ENCODE measurements around the gene ZNF282.
"Not testable (repeated sequence)": the region's sequence is repeated elsewhere in the genome, so short reads cannot be mapped to it uniquely, and the experiment has no call there.

The ZNF282 gene

GRCh38 chr7:149214020-149214720 is 18.8 kb downstream of the ZNF282 start:
- H3K27ac ChIP-seq (ENCODE audit: low read length), result no peak overlapping the region
- peaks cover 6% of the 10 kb centered on the region for H3K4me1 ChIP-seq (ENCODE audit: control insufficient read depth, low read depth, low read length)
- no peak overlapping the region for H3K9ac ChIP-seq (ENCODE audit: low read length)
- no peak overlapping the region for H3K4me3 ChIP-seq (ENCODE audit: low read length)
- H3K27me3 ChIP-seq (ENCODE audit: control insufficient read depth, insufficient read depth, low read length), result no peaks in the 10 kb centered on the region
- peaks cover 80% of the 10 kb centered on the region for H3K36me3 ChIP-seq (ENCODE audit: control insufficient read depth, low read depth, low read length)
- H3K9me3 ChIP-seq (ENCODE audit: control insufficient read depth, low read depth, low read length), result no peaks in the 10 kb centered on the region

GRCh38 chr7:149216402-149216801 is 21.1 kb downstream of the ZNF282 start:
- Histone ChIP-seq H3K4me3 (ENCODE audit: low read length) (no peak overlapping the region), H3K9me3 (ENCODE audit: control insufficient read depth, low read depth, low read length) (no peaks in the 10 kb centered on the region), H3K9ac (ENCODE audit: low read length) (no peak overlapping the region), H3K27me3 (ENCODE audit: control insufficient read depth, insufficient read depth, low read length) (no peaks in the 10 kb centered on the region), H3K27ac (ENCODE audit: low read length) (no peak overlapping the region), H3K4me1 (ENCODE audit: control insufficient read depth, low read depth, low read length) (no peaks in the 10 kb centered on the region), H3K36me3 (ENCODE audit: control insufficient read depth, low read depth, low read length) (peaks cover 64% of the 10 kb centered on the region)

GRCh38 chr7:149217570-149217969 is 22.2 kb downstream of the ZNF282 start:
- H3K27me3 ChIP-seq (ENCODE audit: control insufficient read depth, insufficient read depth, low read length), result no peaks in the 10 kb centered on the region
- H3K36me3 ChIP-seq (ENCODE audit: control insufficient read depth, low read depth, low read length), result peaks cover 56% of the 10 kb centered on the region
- no peaks in the 10 kb centered on the region for H3K4me1 ChIP-seq (ENCODE audit: control insufficient read depth, low read depth, low read length)
- no peaks in the 10 kb centered on the region for H3K9me3 ChIP-seq (ENCODE audit: control insufficient read depth, low read depth, low read length)
- no peak overlapping the region for H3K9ac ChIP-seq (ENCODE audit: low read length)
- H3K27ac ChIP-seq (ENCODE audit: low read length), result no peak overlapping the region
- no peak overlapping the region for H3K4me3 ChIP-seq (ENCODE audit: low read length)

GRCh38 chr7:149218469-149219420 is 23.4 kb downstream of the ZNF282 start:
- Histone ChIP-seq H3K9me3 (ENCODE audit: control insufficient read depth, low read depth, low read length) (no peaks in the 10 kb centered on the region), H3K4me1 (ENCODE audit: control insufficient read depth, low read depth, low read length) (no peaks in the 10 kb centered on the region), H3K36me3 (ENCODE audit: control insufficient read depth, low read depth, low read length) (peaks cover 44% of the 10 kb centered on the region), H3K4me3 (ENCODE audit: low read length) (no peak overlapping the region), H3K27ac (ENCODE audit: low read length) (no peak overlapping the region), H3K27me3 (ENCODE audit: control insufficient read depth, insufficient read depth, low read length) (no peaks in the 10 kb centered on the region), H3K9ac (ENCODE audit: low read length) (no peak overlapping the region)

GRCh38 chr7:149220534-149220933 is 25.2 kb downstream of the ZNF282 start:
- peaks cover 38% of the 10 kb centered on the region for H3K36me3 ChIP-seq (ENCODE audit: control insufficient read depth, low read depth, low read length)

GRCh38 chr7:149223176-149223575 is 27.8 kb downstream of the ZNF282 start:
- Histone ChIP-seq H3K9ac (ENCODE audit: low read length) (no peak overlapping the region), H3K4me3 (ENCODE audit: low read length) (no peak overlapping the region), H3K36me3 (ENCODE audit: control insufficient read depth, low read depth, low read length) (peaks cover 24% of the 10 kb centered on the region), H3K27ac (ENCODE audit: low read length) (no peak overlapping the region), H3K27me3 (ENCODE audit: control insufficient read depth, insufficient read depth, low read length) (no peaks in the 10 kb centered on the region), H3K4me1 (ENCODE audit: control insufficient read depth, low read depth, low read length) (no peaks in the 10 kb centered on the region), H3K9me3 (ENCODE audit: control insufficient read depth, low read depth, low read length) (no peaks in the 10 kb centered on the region)

More at GRCh38 chr7:149220534-149220933, 25.2 kb downstream of the ZNF282 start:
- Histone ChIP-seq H3K27ac (ENCODE audit: low read length) (no peak overlapping the region), H3K9me3 (ENCODE audit: control insufficient read depth, low read depth, low read length) (no peaks in the 10 kb centered on the region), H3K9ac (ENCODE audit: low read length) (no peak overlapping the region), H3K4me3 (ENCODE audit: low read length) (no peak overlapping the region), H3K4me1 (ENCODE audit: control insufficient read depth, low read depth, low read length) (no peaks in the 10 kb centered on the region), H3K27me3 (ENCODE audit: control insufficient read depth, insufficient read depth, low read length) (no peaks in the 10 kb centered on the region)

GRCh38 chr7:149223761-149224160 is 28.4 kb downstream of the ZNF282 start:
- peaks cover 18% of the 10 kb centered on the region for H3K36me3 ChIP-seq (ENCODE audit: control insufficient read depth, low read depth, low read length)
- H3K27ac ChIP-seq (ENCODE audit: low read length), result no peak overlapping the region
- H3K4me3 ChIP-seq (ENCODE audit: low read length), result no peak overlapping the region
- no peaks in the 10 kb centered on the region for H3K9me3 ChIP-seq (ENCODE audit: control insufficient read depth, low read depth, low read length)
- no peaks in the 10 kb centered on the region for H3K27me3 ChIP-seq (ENCODE audit: control insufficient read depth, insufficient read depth, low read length)
- no peaks in the 10 kb centered on the region for H3K4me1 ChIP-seq (ENCODE audit: control insufficient read depth, low read depth, low read length)
- H3K9ac ChIP-seq (ENCODE audit: low read length), result no peak overlapping the region

GRCh38 chr7:149224352-149224751 is 29.0 kb downstream of the ZNF282 start:
- H3K9me3 ChIP-seq (ENCODE audit: control insufficient read depth, low read depth, low read length), result no peaks in the 10 kb centered on the region
- H3K36me3 ChIP-seq (ENCODE audit: control insufficient read depth, low read depth, low read length), result peaks cover 17% of the 10 kb centered on the region
- no peaks in the 10 kb centered on the region for H3K4me1 ChIP-seq (ENCODE audit: control insufficient read depth, low read depth, low read length)
- H3K4me3 ChIP-seq (ENCODE audit: low read length), result no peak overlapping the region
- no peak overlapping the region for H3K9ac ChIP-seq (ENCODE audit: low read length)
- no peak overlapping the region for H3K27ac ChIP-seq (ENCODE audit: low read length)
- no peaks in the 10 kb centered on the region for H3K27me3 ChIP-seq (ENCODE audit: control insufficient read depth, insufficient read depth, low read length)

- Histone ChIP-seq H3K27me3 (ENCODE audit: control insufficient read depth, insufficient read depth, low read length) (no peaks in the 10 kb centered on the region), H3K9me3 (ENCODE audit: control insufficient read depth, low read depth, low read length) (no peaks in the 10 kb centered on the region), H3K27ac (ENCODE audit: low read length) (no peak overlapping the region), H3K9ac (ENCODE audit: low read length) (no peak overlapping the region), H3K4me3 (ENCODE audit: low read length) (no peak overlapping the region), H3K4me1 (ENCODE audit: control insufficient read depth, low read depth, low read length) (no peaks in the 10 kb centered on the region), H3K36me3 (ENCODE audit: control insufficient read depth, low read depth, low read length) (peaks cover 17% of the 10 kb centered on the region)
Observed at GRCh38 chr7:149225106-149225505, 29.8 kb downstream of the ZNF282 start.

GRCh38 chr7:149225656-149226055 is 30.3 kb downstream of the ZNF282 start:
- no peaks in the 10 kb centered on the region for H3K4me1 ChIP-seq (ENCODE audit: control insufficient read depth, low read depth, low read length)
- H3K36me3 ChIP-seq (ENCODE audit: control insufficient read depth, low read depth, low read length), result peaks cover 14% of the 10 kb centered on the region
- no peak overlapping the region for H3K9ac ChIP-seq (ENCODE audit: low read length)
- H3K27me3 ChIP-seq (ENCODE audit: control insufficient read depth, insufficient read depth, low read length), result no peaks in the 10 kb centered on the region
- H3K4me3 ChIP-seq (ENCODE audit: low read length), result no peak overlapping the region
- H3K9me3 ChIP-seq (ENCODE audit: control insufficient read depth, low read depth, low read length), result no peaks in the 10 kb centered on the region
- H3K27ac ChIP-seq (ENCODE audit: low read length), result no peak overlapping the region

- not testable (repeated sequence) for H3K27ac ChIP-seq (ENCODE audit: low read length); H3K9ac ChIP-seq (ENCODE audit: low read length); H3K4me3 ChIP-seq (ENCODE audit: low read length); H3K9me3 ChIP-seq (ENCODE audit: control insufficient read depth, low read depth, low read length); H3K27me3 ChIP-seq (ENCODE audit: control insufficient read depth, insufficient read depth, low read length); H3K4me1 ChIP-seq (ENCODE audit: control insufficient read depth, low read depth, low read length)
- peaks cover 12% of the 10 kb centered on the region for H3K36me3 ChIP-seq (ENCODE audit: control insufficient read depth, low read depth, low read length)
Observed at GRCh38 chr7:149226366-149226765, 31.0 kb downstream of the ZNF282 start.
